Esophagus (tissue), 2 donors: ENCODE results near the gene TNIP1. TPM values are rescaled to one million over a fixed set of nuclear protein-coding genes. Genes with fewer than 3 reads are reported as not detected.

Experiments
- H3K27ac ChIP-seq, 2 donors: one replicate each; pipeline ENCODE4 v1.5.1; 2013; ENCODE audit warnings: low read depth in 2 of 2, mild to moderate bottlenecking in 2 of 2, inconsistent platforms in 1 of 2, low read length in 1 of 2, moderate library complexity in 1 of 2
- H3K27me3 ChIP-seq, 2 donors: one replicate each; pipeline ENCODE4 v1.6.1; 2013; ENCODE audit warnings: low read length in 2 of 2, control low read depth in 1 of 2, mild to moderate bottlenecking in 1 of 2; ENCODE audit not compliant: insufficient read depth in 2 of 2, control insufficient read depth in 1 of 2
- H3K36me3 ChIP-seq, 2 donors: one replicate each; pipeline ENCODE4 v1.6.1; 2013; ENCODE audit warnings: low read length in 1 of 2; ENCODE audit not compliant: control insufficient read depth in 2 of 2, insufficient read depth in 2 of 2
- H3K4me1 ChIP-seq, 2 donors: one replicate each; pipeline ENCODE4 v1.6.1; 2013; ENCODE audit warnings: low read length in 1 of 2; ENCODE audit not compliant: control insufficient read depth in 2 of 2, insufficient read depth in 2 of 2
- H3K4me3 ChIP-seq, 2 donors: one replicate each; pipeline ENCODE4 v1.5.1; 2013; ENCODE audit warnings: low read length in 2 of 2, mild to moderate bottlenecking in 2 of 2, low read depth in 1 of 2, moderate library complexity in 1 of 2
- H3K9me3 ChIP-seq, 2 donors: one replicate each; pipeline ENCODE4 v1.6.1; 2013; ENCODE audit warnings: mild to moderate bottlenecking in 2 of 2, low read depth in 1 of 2, low read length in 1 of 2, moderate library complexity in 1 of 2; ENCODE audit not compliant: control insufficient read depth in 2 of 2, insufficient read depth in 1 of 2
- WGBS, 2 donors: extraction: QIAGEN DNeasy Blood & Tissue Kit; methylation state at CpG; one replicate each; pipeline ENCODE4 v1.1.7; 2013; 5-methylcytosine and 5-hydroxymethylcytosine counted together
- polyA plus RNA-seq, 2 donors: library from polyadenylated mRNA; stranded (reverse); fragments of 200-250 nt; gene quantifications; one replicate each; pipeline ENCODE4 v1.2.3, GENCODE V29; 2013
- donor health status: healthy with polysubstance abuse.
- donor health status: Bipolar disorder and iron deficiency.

Gene TNIP1
- polyA plus RNA-seq, 2 donors, result 68.3 to 140 TPM

DNA sequence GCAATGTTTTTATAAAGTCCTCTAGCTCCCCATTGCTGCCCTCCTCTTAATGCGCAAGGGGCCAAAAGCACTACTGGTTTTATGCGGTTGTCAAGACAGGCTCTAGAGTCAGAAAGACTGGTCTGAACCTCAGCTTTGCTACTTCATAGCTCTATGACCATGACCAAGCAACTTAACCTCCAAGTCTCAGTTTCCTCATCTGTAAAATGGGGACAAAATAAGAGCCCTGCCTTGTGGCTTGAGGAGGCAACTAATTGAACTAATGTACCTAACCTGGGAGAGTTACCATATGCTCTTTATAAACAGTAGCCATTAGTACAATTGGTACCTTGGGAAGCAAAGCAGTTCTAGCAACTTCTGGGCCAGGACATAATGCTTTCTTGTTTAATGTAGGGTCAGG, 40.3 kb upstream of the TNIP1 start:
- WGBS, 2 donors, result 98 to 99% methylated on average over 2 of the region's 2 CpGs

DNA sequence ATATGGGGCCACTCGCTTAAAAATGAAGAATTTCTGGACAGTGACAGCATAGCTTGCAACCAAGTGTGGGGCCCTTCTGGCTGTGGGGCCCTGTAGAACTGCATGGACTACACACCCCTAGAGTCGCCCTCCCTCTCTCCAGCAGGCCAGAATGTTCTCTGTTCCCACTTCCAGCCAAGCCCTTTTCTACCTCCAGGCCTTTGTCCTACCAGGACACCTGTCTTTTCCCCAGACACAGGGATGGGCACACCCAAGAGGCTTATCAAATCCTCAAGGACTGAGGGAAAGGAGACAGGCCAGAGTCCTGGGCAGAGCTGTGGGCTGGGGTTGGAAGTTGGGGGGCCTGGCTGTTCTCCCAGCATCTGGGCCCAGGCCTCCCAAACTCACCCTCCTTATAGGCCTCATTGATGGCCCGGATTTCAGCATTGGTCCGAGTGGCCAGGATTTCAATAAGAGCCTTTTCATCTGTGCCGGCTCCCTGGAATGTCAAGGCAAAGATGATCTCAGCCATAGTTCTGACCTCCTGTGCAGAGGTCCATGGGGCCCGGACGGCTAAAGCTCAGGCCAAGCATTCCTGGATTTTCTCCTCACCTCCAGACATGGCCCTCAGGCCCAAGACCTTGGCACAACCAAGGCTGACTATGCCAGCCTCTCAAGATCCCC, 38.2 kb upstream of the TNIP1 start:
- H3K27me3 ChIP-seq, result no peaks in the 10 kb centered on the region
- no peaks in the 10 kb centered on the region for H3K9me3 ChIP-seq
- 80 to 85% methylated on average over 7 of the region's 7 CpGs for WGBS, 2 donors
- H3K4me1 ChIP-seq, result peaks cover 0 to 6% of the 10 kb centered on the region in 2 donors
- no peak overlapping the region for H3K4me3 ChIP-seq
- H3K27ac ChIP-seq, result peak overlapping the region in 1 of 2 donors; percentile 16
- H3K36me3 ChIP-seq, result peaks cover 2 to 12% of the 10 kb centered on the region in 2 donors

More for the DNA sequence above, 40.3 kb upstream of the TNIP1 start:
- H3K4me1 ChIP-seq, result peaks cover 0 to 6% of the 10 kb centered on the region in 2 donors
- no peaks in the 10 kb centered on the region for H3K9me3 ChIP-seq
- no peak overlapping the region for H3K4me3 ChIP-seq
- peaks cover 2 to 14% of the 10 kb centered on the region in 2 donors for H3K36me3 ChIP-seq
- no peaks in the 10 kb centered on the region for H3K27me3 ChIP-seq
- no peak overlapping the region for H3K27ac ChIP-seq

DNA sequence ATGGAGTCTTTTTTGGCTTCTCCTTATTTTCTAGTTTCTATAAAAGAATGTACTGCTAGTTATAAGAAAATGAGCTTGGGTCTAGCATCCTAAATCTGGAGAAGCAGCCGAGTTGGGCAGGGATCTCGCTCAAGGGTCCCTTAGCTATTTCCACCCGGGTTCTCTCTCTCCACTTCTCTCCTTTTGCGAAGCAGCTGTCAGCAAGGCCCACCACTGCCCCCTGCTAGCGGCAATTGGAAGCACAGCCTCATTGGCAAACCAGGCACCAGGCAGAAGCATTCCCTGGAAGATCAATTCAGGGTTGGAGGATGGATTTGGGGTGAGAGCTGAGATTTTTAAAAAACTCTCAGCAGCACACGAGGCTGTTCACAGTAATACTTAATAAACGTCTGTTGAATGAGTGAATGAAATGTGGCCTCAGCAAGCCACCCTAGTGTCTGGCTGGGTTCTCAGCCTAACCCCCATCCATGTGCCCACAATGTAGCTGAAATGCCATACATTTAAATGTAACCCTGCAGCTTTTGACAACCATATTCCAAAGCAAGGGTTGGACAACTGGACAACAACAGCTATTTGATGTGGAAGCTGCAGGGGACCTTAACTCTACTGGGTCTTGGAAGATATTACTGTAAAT, 34.6 kb upstream of the TNIP1 start:
- Histone ChIP-seq H3K27ac (no peak overlapping the region), H3K36me3 (peaks cover 2 to 5% of the 10 kb centered on the region in 2 donors), H3K4me3 (no peak overlapping the region), H3K4me1 (no peaks in the 10 kb centered on the region), H3K9me3 (no peaks in the 10 kb centered on the region), H3K27me3 (no peaks in the 10 kb centered on the region)
- 1 to 3% methylated on average over 7 of the region's 7 CpGs for WGBS, 2 donors

DNA sequence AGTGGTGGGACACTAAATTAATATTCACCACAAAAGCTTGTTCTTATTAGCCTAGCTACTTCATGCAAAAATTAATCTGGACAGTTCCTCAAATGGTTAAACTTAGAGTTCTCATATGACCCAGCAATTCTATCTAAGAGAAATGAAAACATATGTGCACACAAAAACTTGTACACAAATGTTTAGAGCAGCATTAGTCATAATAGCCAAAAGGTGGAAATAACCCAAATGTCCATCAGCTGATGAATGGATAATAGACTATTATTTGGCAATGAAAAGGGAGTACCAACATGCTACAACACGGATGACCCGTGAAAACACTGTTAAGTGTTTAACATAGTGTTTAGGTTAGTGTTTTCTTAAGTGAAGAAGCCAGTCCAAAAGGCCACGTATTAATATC, 32.8 kb upstream of the TNIP1 start:
- Histone ChIP-seq H3K27ac (no peak overlapping the region), H3K27me3 (no peaks in the 10 kb centered on the region), H3K36me3 (peaks cover 2 to 8% of the 10 kb centered on the region in 2 donors), H3K4me1 (peaks cover 2% of the 10 kb centered on the region in 2 donors), H3K9me3 (no peaks in the 10 kb centered on the region), H3K4me3 (no peak overlapping the region)
- WGBS, 2 donors, result 69 to 76% methylated on average over 3 of the region's 3 CpGs

DNA sequence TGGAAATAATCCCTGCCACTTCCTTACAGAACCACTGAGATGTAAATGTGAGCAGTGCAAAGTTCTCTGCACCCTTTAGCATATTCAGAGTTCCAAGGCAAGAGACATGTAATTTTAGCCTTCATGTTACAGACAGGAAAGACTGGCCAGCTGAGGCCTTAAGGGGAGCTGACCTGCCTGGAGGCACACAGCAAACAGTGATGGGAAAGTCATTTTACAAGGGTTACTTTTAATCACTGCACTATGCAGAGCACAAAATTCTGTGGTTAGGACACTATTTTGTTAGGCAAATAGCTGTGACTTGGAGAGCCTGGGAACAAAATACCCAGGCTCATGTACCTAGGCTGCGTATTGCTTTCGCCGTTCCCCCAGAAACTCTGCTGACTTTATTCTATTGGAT, 30.2 kb upstream of the TNIP1 start:
- H3K27me3 ChIP-seq, result no peaks in the 10 kb centered on the region
- no peak overlapping the region for H3K27ac ChIP-seq
- no peaks in the 10 kb centered on the region for H3K9me3 ChIP-seq
- H3K4me1 ChIP-seq, result peaks cover 2 to 12% of the 10 kb centered on the region in 2 donors
- H3K4me3 ChIP-seq, result no peak overlapping the region
- 81 to 97% methylated on average over 3 of the region's 3 CpGs for WGBS, 2 donors
- peaks cover 0 to 11% of the 10 kb centered on the region in 2 donors for H3K36me3 ChIP-seq

DNA sequence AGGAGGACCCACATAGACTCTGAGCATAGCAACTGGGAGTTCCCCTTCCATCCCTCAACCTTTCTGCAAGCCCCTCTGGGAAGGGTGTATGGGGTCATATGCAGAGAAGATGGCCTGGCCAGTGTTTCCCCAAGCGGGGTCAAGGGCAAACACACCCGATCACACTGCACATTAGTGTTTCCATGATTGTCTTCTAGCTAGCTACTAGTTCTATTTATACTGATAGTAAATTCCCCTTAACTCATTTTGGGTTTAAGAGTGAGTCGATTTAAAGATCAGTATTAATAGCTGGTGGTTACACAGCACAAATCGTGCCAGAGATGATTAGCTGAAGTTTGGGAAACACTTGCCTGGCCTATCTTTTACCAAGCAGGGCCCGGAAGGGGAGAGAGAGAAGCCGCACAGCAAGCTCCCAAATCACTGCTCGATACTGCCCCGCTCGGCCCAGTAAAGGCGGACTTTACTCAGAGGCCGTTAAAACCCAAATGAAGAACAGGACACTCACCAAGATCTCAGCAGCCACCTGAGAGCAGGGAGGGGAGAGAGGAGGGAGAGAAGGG, 29.4 kb upstream of the TNIP1 start:
- H3K4me1 ChIP-seq, result peaks cover 2 to 12% of the 10 kb centered on the region in 2 donors
- no peak overlapping the region for H3K27ac ChIP-seq
- H3K9me3 ChIP-seq, result no peaks in the 10 kb centered on the region
- peaks cover 0 to 11% of the 10 kb centered on the region in 2 donors for H3K36me3 ChIP-seq
- H3K4me3 ChIP-seq, result no peak overlapping the region
- 76 to 88% methylated on average over 11 of the region's 11 CpGs for WGBS, 2 donors
- H3K27me3 ChIP-seq, result no peaks in the 10 kb centered on the region

DNA sequence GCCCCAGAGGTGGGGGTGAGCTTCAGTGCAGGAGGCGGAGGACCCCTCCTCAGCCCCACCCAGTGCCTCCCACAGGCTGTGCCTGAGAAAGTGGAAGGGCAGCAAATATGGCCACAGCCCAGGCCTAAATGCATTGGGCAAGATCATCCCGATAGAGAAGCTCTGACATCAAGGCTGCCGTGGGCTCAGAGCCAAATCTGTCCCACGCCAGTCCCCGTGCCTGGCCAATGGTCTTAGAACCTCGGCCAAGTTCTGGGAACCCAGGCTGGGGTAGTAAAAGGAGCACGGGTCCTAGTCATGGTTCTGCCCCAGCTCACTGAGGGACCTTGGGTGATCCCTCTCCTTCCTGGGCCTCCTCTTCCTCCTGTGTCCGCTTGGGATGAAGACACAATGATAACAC, 27.7 kb upstream of the TNIP1 start:
- WGBS, 2 donors, result 61% methylated on average over 8 of the region's 8 CpGs
- Histone ChIP-seq H3K27ac (peak overlapping the region; percentile 24 to 71), H3K9me3 (no peaks in the 10 kb centered on the region), H3K36me3 (peaks cover 0 to 11% of the 10 kb centered on the region in 2 donors), H3K27me3 (no peaks in the 10 kb centered on the region), H3K4me3 (no peak overlapping the region), H3K4me1 (peaks cover 2 to 12% of the 10 kb centered on the region in 2 donors)

DNA sequence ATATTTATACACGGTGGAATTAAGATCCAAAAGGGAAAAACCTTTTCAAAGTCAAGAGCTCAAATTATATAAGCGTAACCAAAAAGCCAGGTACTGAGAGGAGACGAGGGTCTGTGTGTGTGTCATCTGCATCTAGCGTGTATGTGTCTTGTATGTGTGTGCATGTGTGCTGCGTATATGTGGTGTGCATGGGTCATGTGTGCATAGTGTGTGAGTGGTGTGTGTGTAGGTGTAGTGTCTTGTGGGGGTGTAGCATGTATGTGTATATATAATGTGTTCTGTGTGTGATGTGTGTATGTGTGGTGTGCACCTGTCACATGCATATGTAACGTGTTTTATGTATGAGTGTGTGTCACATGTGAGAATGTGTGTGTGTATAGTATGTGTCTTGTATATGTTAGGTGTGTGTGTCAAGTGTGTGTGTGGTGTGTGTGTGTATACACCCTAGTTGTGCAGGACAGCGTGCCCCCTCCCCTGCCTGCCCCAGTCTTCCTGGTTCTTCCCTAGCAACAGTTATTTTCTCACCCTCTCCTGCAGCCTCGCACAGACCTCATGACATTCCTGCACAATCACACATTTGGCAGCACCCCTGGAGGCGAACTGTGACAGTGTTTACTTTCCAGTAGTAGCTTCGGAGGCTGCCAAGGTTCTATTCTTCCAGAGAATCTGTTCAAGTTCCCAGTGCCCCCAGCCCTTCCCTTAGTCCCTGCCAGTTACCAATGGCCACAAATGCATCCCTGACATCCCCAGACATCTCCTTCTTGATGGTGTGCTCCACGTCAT, 27.1 kb upstream of the TNIP1 start:
- Histone ChIP-seq H3K4me1 (peaks cover 2 to 12% of the 10 kb centered on the region in 2 donors), H3K9me3 (no peaks in the 10 kb centered on the region), H3K36me3 (peaks cover 0 to 11% of the 10 kb centered on the region in 2 donors), H3K27me3 (no peaks in the 10 kb centered on the region), H3K27ac (peak overlapping the region; percentile 24 to 71), H3K4me3 (no peak overlapping the region)
- WGBS, 2 donors, result 65% methylated on average over 11 of the region's 11 CpGs

DNA sequence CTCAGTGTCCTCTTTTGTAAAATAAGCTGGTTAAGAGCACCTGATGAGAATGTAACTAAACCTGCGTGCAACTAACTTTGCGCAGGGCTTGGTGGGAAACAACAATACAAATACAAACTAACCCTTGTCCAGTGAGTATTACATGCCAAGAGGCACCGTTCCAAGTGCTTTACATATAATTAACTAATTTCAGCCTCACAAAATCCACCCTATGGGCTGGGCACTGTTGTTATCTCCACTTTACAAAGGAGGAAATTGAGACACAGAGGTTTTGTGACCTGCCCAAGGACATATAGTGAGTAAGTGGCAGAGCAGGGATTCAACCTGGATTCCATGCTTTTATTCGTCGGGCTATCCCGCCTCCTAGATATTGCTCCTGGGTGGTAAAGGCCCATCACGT, 26.2 kb upstream of the TNIP1 start:
- no peak overlapping the region for H3K4me3 ChIP-seq
- no peaks in the 10 kb centered on the region for H3K27me3 ChIP-seq
- peaks cover 2 to 12% of the 10 kb centered on the region in 2 donors for H3K4me1 ChIP-seq
- 60 to 83% methylated on average over 7 of the region's 7 CpGs for whole genome bisulfite sequencing, 2 donors
- H3K27ac ChIP-seq, result peak overlapping the region in 1 of 2 donors; percentile 12
- H3K9me3 ChIP-seq, result no peaks in the 10 kb centered on the region
- peaks cover 0 to 11% of the 10 kb centered on the region in 2 donors for H3K36me3 ChIP-seq
